Endothelial cell of umbilical vein (primary cell): ENCODE measurements around the gene NTRK1. TPM values are rescaled to one million over a fixed set of nuclear protein-coding genes. Genes with fewer than 3 reads are reported as not detected.
A peak's percentile ranks its signal among the peaks of the same experiment; 100 is the strongest.

Experiments used
- BruUV-seq: library from RNA; stranded (reverse); fragments of 400-500 nt; replicated peaks from 2 replicates; lab custom pipeline; 2021; lab: Mats Ljungman, UMichigan
- CTCF ChIA-PET: fragments of 300-600, 350-600 bp; sonication (Branson Sonifier 250); formaldehyde crosslinking; loops from one replicate; lab custom pipeline; 2021; ENCODE audit warnings: antibody characterized with exemption, inconsistent platforms; lab: Charles Lee
- POLR2A ChIA-PET: fragments of 300-600, 350-600 bp; sonication (Branson Sonifier 250); formaldehyde crosslinking; loops from one replicate; lab custom pipeline; 2021; ENCODE audit warnings: antibody characterized with exemption, inconsistent platforms; lab: Charles Lee
- DNase-seq: peaks from one replicate; pipeline ENCODE4 v3.0.0-alpha.2; 2011; ENCODE audit warnings: low read depth, low spot score
- FAIRE-seq: peaks from 2 replicates; lab custom pipeline; 2011; peaks lifted over from hg19 to GRCh38; lab: Jason Lieb, UNC
- H2AFZ ChIP-seq: 2 replicates; pipeline ENCODE4 v1.6.0; 2012; ENCODE audit warnings: low read depth, low read length, control low read depth, inconsistent platforms
- H3K27ac ChIP-seq: 2 replicates; pipeline ENCODE4 v1.5.1; 2011; ENCODE audit warnings: low read depth, mild to moderate bottlenecking, control low read depth, low read length, moderate library complexity; ENCODE audit not compliant: insufficient read depth
- H3K27me3 ChIP-seq, 2 experiments: 2 replicates each; pipeline versions ENCODE4 v1.6.0 to v1.6.1; 2011; ENCODE audit warnings: low read length in 2 of 2, mixed read lengths in 1 of 2; ENCODE audit not compliant: control insufficient read depth in 2 of 2, insufficient read depth in 2 of 2
- H3K36me3 ChIP-seq, 2 experiments: 2 replicates in 1 of 2; 3 replicates in 1 of 2; pipeline ENCODE4 v1.5.1; 2011; ENCODE audit warnings: low read length in 2 of 2, mild to moderate bottlenecking in 1 of 2, moderate library complexity in 1 of 2; ENCODE audit not compliant: control insufficient read depth in 2 of 2, insufficient read depth in 2 of 2; ENCODE audit errors: extremely low read depth in 1 of 2
- H3K4me1 ChIP-seq: 3 replicates; pipeline ENCODE4 v1.5.1; 2011; ENCODE audit warnings: mild to moderate bottlenecking, low read length; ENCODE audit not compliant: control insufficient read depth, insufficient read depth; ENCODE audit errors: extremely low read depth
- H3K4me2 ChIP-seq: 2 replicates; pipeline ENCODE4 v1.6.1; 2011; ENCODE audit warnings: low read length, control low read depth, mixed read lengths; ENCODE audit not compliant: insufficient read depth
- H3K4me3 ChIP-seq, 3 experiments: fragments of 200-600 bp in 1 of 3; sonication (generic), shearing (Covaris generic) in 1 of 3; replicated peaks in 1 of 3; 2 replicates each; pipeline ENCODE4 v1.5.1; 2011 to 2016; ENCODE audit warnings: control low read depth in 3 of 3, low read length in 3 of 3, mild to moderate bottlenecking in 2 of 3, inconsistent platforms in 1 of 3, low read depth in 1 of 3, moderate library complexity in 1 of 3; ENCODE audit not compliant: insufficient read depth in 1 of 3
- H3K79me2 ChIP-seq: 2 replicates; pipeline ENCODE4 v1.6.0; 2012; ENCODE audit warnings: low read length, inconsistent platforms; ENCODE audit not compliant: control insufficient read depth, insufficient read depth
- H3K9ac ChIP-seq: replicated peaks from 2 replicates; pipeline ENCODE3; 2011; ENCODE audit warnings: low read length, control low read depth; ENCODE audit not compliant: insufficient read depth; ENCODE audit errors: extremely low read depth
- H3K9me1 ChIP-seq: replicated peaks from 3 replicates; pipeline ENCODE4 v1.6.0; 2011; ENCODE audit warnings: mild to moderate bottlenecking, low read length; ENCODE audit not compliant: control insufficient read depth, insufficient read depth; ENCODE audit errors: extremely low read depth
- H3K9me3 ChIP-seq: replicated peaks from 2 replicates; pipeline ENCODE4 v1.5.1; 2012; ENCODE audit warnings: low read length, inconsistent platforms; ENCODE audit not compliant: control insufficient read depth, insufficient read depth
- H4K20me1 ChIP-seq: replicated peaks from 2 replicates; pipeline ENCODE3; 2011; ENCODE audit warnings: mild to moderate bottlenecking, low read length; ENCODE audit not compliant: control insufficient read depth, insufficient read depth; ENCODE audit errors: extremely low read depth
- CTCF ChIP-seq, 2 donors: IDR thresholded peaks; 1 replicate in 1 of 2; 2 replicates in 1 of 2; pipeline ENCODE4 v1.5.1; 2011; ENCODE audit warnings: low read length in 2 of 2, mild to moderate bottlenecking in 2 of 2, moderate library complexity in 2 of 2, control low read depth in 1 of 2, inconsistent platforms in 1 of 2, low read depth in 1 of 2; ENCODE audit not compliant: insufficient read depth in 1 of 2; ENCODE audit errors: extremely low read depth in 1 of 2
- EZH2 ChIP-seq: IDR thresholded peaks from 2 replicates; pipeline ENCODE4 v1.6.1; 2012; ENCODE audit warnings: borderline replicate concordance, low read depth, mild to moderate bottlenecking, moderate library complexity, low read length, inconsistent platforms; ENCODE audit not compliant: severe bottlenecking
- FOS ChIP-seq: IDR thresholded peaks from 2 replicates; pipeline ENCODE4 v1.6.1; 2011; ENCODE audit warnings: mild to moderate bottlenecking, low read length, moderate library complexity, borderline replicate concordance; ENCODE audit not compliant: insufficient read depth
- GATA2 ChIP-seq: IDR thresholded peaks from 2 replicates; pipeline ENCODE4 v1.7.0; 2011; ENCODE audit warnings: low read depth, mild to moderate bottlenecking, moderate library complexity, mixed read lengths, low read length; ENCODE audit not compliant: insufficient read length, insufficient read depth
- JUN ChIP-seq: IDR thresholded peaks from 2 replicates; pipeline ENCODE4 v1.6.1; 2011; ENCODE audit warnings: borderline replicate concordance, low read depth; ENCODE audit not compliant: insufficient read length, insufficient read depth
- MAX ChIP-seq: IDR thresholded peaks from 2 replicates; pipeline ENCODE4 v1.6.1; 2011; ENCODE audit not compliant: insufficient read depth, insufficient read length
- POLR2A ChIP-seq: IDR thresholded peaks from 2 replicates; pipeline ENCODE4 v1.6.1; 2012; ENCODE audit warnings: low read depth, mild to moderate bottlenecking, control low read depth, low read length
- POLR2AphosphoS5 ChIP-seq: IDR thresholded peaks from 2 replicates; pipeline ENCODE4 v1.6.1; 2012; ENCODE audit warnings: low read depth, mild to moderate bottlenecking, control low read depth, low read length, moderate library complexity; ENCODE audit not compliant: insufficient read depth
- dilution Hi-C: fragments of 300-500 bp; cut with MboI; formaldehyde crosslinking; loops from one replicate; pipeline ENCODE4 v1.15.0; 2019; ENCODE audit warnings: low sequenced_read_pairs; ENCODE audit not compliant: extremely low pct_ligation_motif_present
- intact Hi-C: fragments of 100-400 bp; cut with micrococcal nuclease; formaldehyde crosslinking; loops from one replicate; pipeline ENCODE4 v1.10.0; 2022
- polyA plus RNA-seq, 4 experiments: library from polyadenylated mRNA; depleted of rRNA in 3 of 4; stranded (reverse) in 3 of 4; unstranded in 1 of 4; fragments of >200 nt; gene quantifications; 2 replicates each; pipeline versions ENCODE4 v1.2.1 to v1.2.3, GENCODE V29; 2011 to 2012; ENCODE audit warnings: missing spikeins in 1 of 4
- total RNA-seq: library from RNA; stranded (reverse); gene quantifications from 2 replicates; pipeline ENCODE4 v1.2.3, GENCODE V29; 2021

The NTRK1 gene
- total and polyA plus RNA-seq, 2 donors (not counting 3 experiments of a cell fraction or from before 2014, with no cell fraction given), result 0.07 TPM; not detected in 1

- Histone ChIP-seq H3K9me1 (no peaks in the 10 kb centered on the region), H3K4me2 (peak within 1 kb of the TSS; percentile 3), H3K4me1 (peaks cover 33% of the 10 kb centered on the region), H2AFZ (peak within 1 kb of the TSS; percentile 16), H3K79me2 (no peaks in the 10 kb centered on the region), H3K9me3 (no peaks in the 10 kb centered on the region), H3K27ac (no peak within 1 kb of the TSS), H3K4me3 (no peak within 1 kb of the TSS), H3K27me3 (peaks cover 3 to 6% of the 10 kb centered on the region in 2 experiments), H3K9ac (no peak within 1 kb of the TSS), H3K36me3 (no peaks in the 10 kb centered on the region), H4K20me1 (no peaks in the 10 kb centered on the region)
- DNase-seq, result no peak
- FAIRE-seq, result peak; percentile 62
- ChIA-PET CTCF (interaction anchor here (0.9 to 5.0 kb wide), 4 partner anchors 9 to 127 kb away, joined by 3 to 67 read pairs (median 4); partner anchors contain the start of genes INSRR and NTRK1), POLR2A (no interaction called here)
- BruUV-seq, result no TSS peak
- TF ChIP-seq EZH2 (no peak), POLR2A (no peak), MAX (no peak), CTCF (IDR thresholded peaks at IDR 0.05; ENCODE audit: extremely low read depth in 1 of 2, insufficient read depth in 1 of 2, low read depth in 1 of 2, low read length in 2 of 2) (no peak), FOS (no peak), GATA2 (no peak), JUN (no peak), POLR2AphosphoS5 (no peak)
- dilution Hi-C loops, result no loop called here
- intact Hi-C loops, result no loop called here
Measured at GRCh38 chr1:156816561-156817328, 43.9 kb upstream of the NTRK1 start, which contains the start of gene SH2D2A. SH2D2A (minus strand) TSS chr1:156816848; CDS start chr1:156816708, 140 bp downstream.
